Hepatocyte (in vitro differentiated cells): Measurements from ENCODE around the gene APOM. TPM values are rescaled to one million over a fixed set of nuclear protein-coding genes. Genes with fewer than 3 reads are reported as not detected.
A peak's percentile ranks its signal among the peaks of the same experiment; 100 is the strongest.

ENCODE experiments used
- DNase-seq: peaks from one replicate; pipeline ENCODE4 v3.0.0-alpha.2; 2016; ENCODE audit warnings: low spot score
- H2AFZ ChIP-seq: fragments of 200-600 bp; sonication (generic); 2 replicates; pipeline ENCODE4 v1.6.0; 2016; ENCODE audit warnings: antibody characterized with exemption, mild to moderate bottlenecking
- H3K27ac ChIP-seq: fragments of 200-600 bp; sonication (generic); 2 replicates; pipeline ENCODE4 v1.5.1; 2016; ENCODE audit warnings: mild to moderate bottlenecking
- H3K27me3 ChIP-seq: fragments of 200-600 bp; sonication (generic); 2 replicates; pipeline ENCODE4 v1.6.1; 2016
- H3K36me3 ChIP-seq: fragments of 200-600 bp; sonication (generic); replicated peaks from 2 replicates; pipeline ENCODE4 v1.5.1; 2016; ENCODE audit warnings: low read depth; ENCODE audit not compliant: insufficient read depth
- H3K4me1 ChIP-seq: fragments of 200-600 bp; sonication (generic); 2 replicates; pipeline ENCODE4 v1.5.1; 2016; ENCODE audit warnings: mild to moderate bottlenecking, moderate library complexity; ENCODE audit not compliant: insufficient read depth
- H3K4me2 ChIP-seq: fragments of 200-600 bp; sonication (generic); 2 replicates; pipeline ENCODE4 v1.6.0; 2016
- H3K4me3 ChIP-seq: fragments of 200-600 bp; sonication (generic); 2 replicates; pipeline ENCODE4 v1.5.1; 2016; ENCODE audit warnings: mild to moderate bottlenecking
- H3K79me2 ChIP-seq: fragments of 200-600 bp; sonication (generic); 2 replicates; pipeline ENCODE4 v1.6.0; 2017; ENCODE audit warnings: mild to moderate bottlenecking
- H3K9me2 ChIP-seq: fragments of 200-600 bp; sonication (generic); replicated peaks from 2 replicates; pipeline ENCODE4 v1.6.0; 2017; ENCODE audit warnings: mild to moderate bottlenecking; ENCODE audit not compliant: insufficient read depth
- H3K9me3 ChIP-seq: fragments of 200-600 bp; sonication (generic); 2 replicates; pipeline ENCODE4 v1.5.1; 2016; ENCODE audit warnings: low read depth, mild to moderate bottlenecking
- H4K20me1 ChIP-seq: fragments of 200-600 bp; sonication (generic); 2 replicates; pipeline ENCODE4 v1.6.0; 2016; ENCODE audit warnings: mild to moderate bottlenecking; ENCODE audit not compliant: insufficient read depth, poor library complexity, severe bottlenecking
- EZH2 ChIP-seq: fragments of 200-600 bp; sonication (generic); IDR thresholded peaks from 2 replicates; pipeline ENCODE4 v1.6.1; 2016; ENCODE audit warnings: antibody characterized with exemption, mild to moderate bottlenecking, borderline replicate concordance
- EZH2phosphoT487 ChIP-seq: fragments of 200-600 bp; sonication (generic); IDR thresholded peaks from one replicate; pipeline ENCODE4 v1.6.1; 2018; ENCODE audit warnings: antibody characterized with exemption, mild to moderate bottlenecking, low read depth, moderate library complexity; ENCODE audit not compliant: unreplicated experiment, severe bottlenecking
- WGBS: methylation state at CpG from one replicate; pipeline ENCODE4 v1.1.6; 2016; ENCODE audit warnings: low lambda C conversion rate; ENCODE audit errors: missing lambda C conversion rate; 5-methylcytosine and 5-hydroxymethylcytosine counted together
- polyA plus RNA-seq: library from polyadenylated mRNA; unstranded; fragments of >200 nt; fragmentation: Nextera tagmentation; extraction: Ambion mirVana; gene quantifications from 2 replicates; pipeline ENCODE4 v1.2.1, GENCODE V29; 2016
- total RNA-seq: library from RNA; depleted of rRNA; stranded (reverse); fragments of >200 nt; gene quantifications from 2 replicates; pipeline ENCODE4 v1.2.3, GENCODE V29; 2014
- TF ChIP-seq, protein P1 (sequence below): fragments of 200-600 bp; sonication (generic); IDR thresholded peaks from 2 replicates; pipeline ENCODE4 v1.5.1; 2016; ENCODE audit warnings: antibody characterized with exemption, mild to moderate bottlenecking; ENCODE audit not compliant: poor library complexity

The APOM gene
- total and polyA plus RNA-seq, 2 experiments from 2014 or later, result 9.3 to 40.7 TPM

DNA sequence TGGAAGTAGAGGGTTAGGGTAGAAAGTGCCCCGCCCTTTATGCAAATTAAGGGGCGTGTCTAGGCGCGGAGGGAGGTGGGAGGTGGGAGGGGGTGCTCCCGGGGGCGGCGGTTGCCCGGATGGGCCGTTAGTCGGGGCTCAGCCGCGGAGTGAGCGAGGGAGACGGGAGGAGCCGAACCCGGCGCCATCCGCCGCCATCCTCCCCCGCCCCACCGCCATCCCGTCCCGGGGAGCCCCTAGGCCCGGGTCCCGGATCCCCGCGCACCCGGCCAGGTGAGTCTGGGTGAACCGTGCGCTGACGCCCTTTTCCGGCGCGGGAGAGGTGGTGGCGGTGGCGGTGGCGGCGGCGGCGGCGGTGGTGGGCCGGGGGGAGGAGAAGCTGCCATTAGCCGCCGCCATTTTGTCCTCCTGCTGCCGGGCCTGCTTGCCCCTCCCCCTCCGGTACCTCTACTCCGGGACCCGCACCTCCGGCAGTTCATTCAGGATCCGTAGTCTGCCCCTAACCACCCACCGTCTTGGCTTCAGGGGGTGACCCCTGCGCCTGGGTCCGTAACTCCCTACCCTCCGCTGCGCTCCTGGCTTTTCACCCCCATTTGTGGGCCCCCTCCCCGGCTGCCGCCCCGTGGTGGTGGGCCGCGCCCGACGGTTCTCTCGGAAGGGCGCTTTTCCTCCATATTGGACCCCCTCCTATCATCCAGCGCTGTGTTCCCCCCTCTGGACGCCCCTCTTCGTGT, 34.9 kb upstream of the APOM start, which contains the start of gene PRRC2A:
TSS of gene PRRC2A (plus strand) at position 130 of the 734 bp plus-strand sequence. CDS start 2,075 bp downstream, outside the sequence.
- TF ChIP-seq EZH2phosphoT487, result no peak
- TF ChIP-seq, protein P1, sequence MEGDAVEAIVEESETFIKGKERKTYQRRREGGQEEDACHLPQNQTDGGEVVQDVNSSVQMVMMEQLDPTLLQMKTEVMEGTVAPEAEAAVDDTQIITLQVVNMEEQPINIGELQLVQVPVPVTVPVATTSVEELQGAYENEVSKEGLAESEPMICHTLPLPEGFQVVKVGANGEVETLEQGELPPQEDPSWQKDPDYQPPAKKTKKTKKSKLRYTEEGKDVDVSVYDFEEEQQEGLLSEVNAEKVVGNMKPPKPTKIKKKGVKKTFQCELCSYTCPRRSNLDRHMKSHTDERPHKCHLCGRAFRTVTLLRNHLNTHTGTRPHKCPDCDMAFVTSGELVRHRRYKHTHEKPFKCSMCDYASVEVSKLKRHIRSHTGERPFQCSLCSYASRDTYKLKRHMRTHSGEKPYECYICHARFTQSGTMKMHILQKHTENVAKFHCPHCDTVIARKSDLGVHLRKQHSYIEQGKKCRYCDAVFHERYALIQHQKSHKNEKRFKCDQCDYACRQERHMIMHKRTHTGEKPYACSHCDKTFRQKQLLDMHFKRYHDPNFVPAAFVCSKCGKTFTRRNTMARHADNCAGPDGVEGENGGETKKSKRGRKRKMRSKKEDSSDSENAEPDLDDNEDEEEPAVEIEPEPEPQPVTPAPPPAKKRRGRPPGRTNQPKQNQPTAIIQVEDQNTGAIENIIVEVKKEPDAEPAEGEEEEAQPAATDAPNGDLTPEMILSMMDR, result no peak
- TF ChIP-seq EZH2, result no peak
- H2AFZ ChIP-seq, result peak within 1 kb of the TSS; percentile 43
- 0% methylated on average over 16 of the region's 67 CpGs for WGBS

DNA sequence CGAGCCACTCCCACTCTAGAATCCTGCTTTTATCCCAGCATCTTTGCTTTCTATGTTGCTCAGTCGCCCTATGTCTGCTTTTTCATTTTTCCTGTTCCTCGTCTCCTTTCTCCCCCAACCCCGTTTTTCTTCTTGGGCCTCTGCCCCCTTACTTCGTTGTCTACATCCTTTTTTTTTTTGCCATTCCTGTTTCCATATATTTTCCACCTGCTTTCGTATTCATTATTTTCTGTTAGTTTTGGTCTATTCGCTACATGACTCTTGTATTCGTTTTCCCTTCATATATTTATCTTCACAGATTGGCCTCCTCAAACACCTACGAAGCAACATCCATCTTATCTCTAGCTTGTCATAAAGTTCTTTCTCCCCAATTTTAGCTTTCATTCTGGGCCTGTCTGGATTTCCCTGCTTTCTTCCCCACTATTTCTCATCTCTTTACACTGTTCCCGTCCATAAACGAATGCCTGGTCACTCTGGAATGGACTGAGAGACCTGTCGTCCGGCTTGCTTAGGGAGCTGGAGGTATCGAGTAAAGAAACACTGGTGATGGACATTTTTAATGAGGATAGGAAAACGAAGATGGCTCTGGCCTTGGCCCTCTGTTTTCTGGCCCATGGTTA, 34.3 kb upstream of the APOM start:
- Histone ChIP-seq H3K4me3 (peak overlapping the region; percentile 51), H3K27ac (peak overlapping the region; percentile 95), H3K79me2 (peaks cover 53% of the 10 kb centered on the region), H2AFZ (peak overlapping the region; percentile 43), H3K36me3 (no peaks in the 10 kb centered on the region), H4K20me1 (peaks cover 26% of the 10 kb centered on the region), H3K4me1 (peaks cover 8% of the 10 kb centered on the region), H3K27me3 (no peaks in the 10 kb centered on the region), H3K9me3 (no peaks in the 10 kb centered on the region), H3K4me2 (peak overlapping the region; percentile 91), H3K9me2 (no peaks in the 10 kb centered on the region)
- TF ChIP-seq EZH2 (no peak), EZH2phosphoT487 (no peak)
- TF ChIP-seq, protein P1, result no peak
- WGBS, result 3% methylated on average over 15 of the region's 15 CpGs
- DNase-seq, result no peak

More for the DNA sequence above, 34.9 kb upstream of the APOM start, which contains the start of gene PRRC2A:
- peak; percentile 98 for DNase-seq
- no peaks in the 10 kb centered on the region for H3K36me3 ChIP-seq
- peaks cover 8% of the 10 kb centered on the region for H3K4me1 ChIP-seq
- H3K4me3 ChIP-seq, result peak within 1 kb of the TSS; percentile 51
- peak within 1 kb of the TSS; percentile 91 for H3K4me2 ChIP-seq
- no peaks in the 10 kb centered on the region for H3K9me3 ChIP-seq
- H3K79me2 ChIP-seq, result peaks cover 46% of the 10 kb centered on the region
- no peaks in the 10 kb centered on the region for H3K9me2 ChIP-seq
- H4K20me1 ChIP-seq, result peaks cover 26% of the 10 kb centered on the region
- H3K27ac ChIP-seq, result peak within 1 kb of the TSS; percentile 95
- H3K27me3 ChIP-seq, result no peaks in the 10 kb centered on the region

DNA sequence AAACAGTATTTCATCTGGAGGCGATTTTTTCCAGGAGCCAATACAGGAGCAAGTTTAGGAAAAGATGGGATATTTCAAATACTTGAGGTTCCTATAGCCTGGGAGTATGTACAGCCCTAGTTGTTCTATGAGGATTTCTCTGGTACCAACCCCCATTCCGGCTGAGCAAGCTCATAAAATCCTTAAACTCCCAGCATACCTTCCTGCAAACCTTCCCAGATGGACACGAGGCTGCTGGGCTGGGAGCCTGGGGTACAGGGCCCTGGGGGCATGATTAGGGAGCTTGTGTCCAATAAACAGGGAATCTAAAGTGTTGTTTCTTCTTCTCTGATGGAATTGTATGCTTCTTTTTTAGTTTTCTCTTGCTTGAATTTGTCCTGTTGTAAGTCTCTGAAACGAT, 33.7 kb upstream of the APOM start:
- H3K9me3 ChIP-seq, result no peaks in the 10 kb centered on the region
- H3K4me2 ChIP-seq, result peak overlapping the region; percentile 91
- TF ChIP-seq EZH2 (no peak), EZH2phosphoT487 (no peak)
- TF ChIP-seq, protein P1, result no peak
- peak overlapping the region; percentile 95 for H3K27ac ChIP-seq
- peaks cover 26% of the 10 kb centered on the region for H4K20me1 ChIP-seq
- H3K4me3 ChIP-seq, result peak overlapping the region; percentile 51
- no peak overlapping the region for H2AFZ ChIP-seq
- H3K79me2 ChIP-seq, result peaks cover 57% of the 10 kb centered on the region
- H3K36me3 ChIP-seq, result no peaks in the 10 kb centered on the region
- no peaks in the 10 kb centered on the region for H3K9me2 ChIP-seq
- DNase-seq, result no peak
- peaks cover 8% of the 10 kb centered on the region for H3K4me1 ChIP-seq
- H3K27me3 ChIP-seq, result no peaks in the 10 kb centered on the region
- 10% methylated on average over 4 of the region's 4 CpGs for WGBS
